ENCODE measurements around the gene ZNF124.
"Not testable (repeated sequence)": the region's sequence is repeated elsewhere in the genome, so short reads cannot be mapped to it uniquely, and the experiment has no call there.

GRCh38 chr1:247120408-247120668, 51.5 kb downstream of the ZNF124 start:
- TF ChIP-seq CTCF (IDR thresholded peaks at IDR 0.05); RAD21 (conservative IDR thresholded peaks at IDR 0.05 in 1 of 2, IDR thresholded peaks at IDR 0.05 in 1 of 2); CHD2 (IDR thresholded peaks at IDR 0.05; ENCODE audit: low read length, partially characterized antibody); POLR2A (IDR thresholded peaks at IDR 0.05; ENCODE audit: low read length); CEBPB (IDR thresholded peaks at IDR 0.05); ZC3H11A (IDR thresholded peaks at IDR 0.05); EP300 (IDR thresholded peaks at IDR 0.05); GATA3 (IDR thresholded peaks at IDR 0.05; ENCODE audit: borderline replicate concordance); POLR2AphosphoS2 (conservative IDR thresholded peaks at IDR 0.05; ENCODE audit: low read length); BHLHE40 (IDR thresholded peaks at IDR 0.05; ENCODE audit: low read depth, low read length): not testable (repeated sequence)
